CD4-positive, alpha-beta T cell treated with Interleukin-21 for 1 hour (primary cell): ENCODE data around the gene CCDC192.

Experiments used
- DNase-seq: peaks from one replicate; pipeline ENCODE4 v3.0.0-alpha.2; 2020

Gene CCDC192

DNA sequence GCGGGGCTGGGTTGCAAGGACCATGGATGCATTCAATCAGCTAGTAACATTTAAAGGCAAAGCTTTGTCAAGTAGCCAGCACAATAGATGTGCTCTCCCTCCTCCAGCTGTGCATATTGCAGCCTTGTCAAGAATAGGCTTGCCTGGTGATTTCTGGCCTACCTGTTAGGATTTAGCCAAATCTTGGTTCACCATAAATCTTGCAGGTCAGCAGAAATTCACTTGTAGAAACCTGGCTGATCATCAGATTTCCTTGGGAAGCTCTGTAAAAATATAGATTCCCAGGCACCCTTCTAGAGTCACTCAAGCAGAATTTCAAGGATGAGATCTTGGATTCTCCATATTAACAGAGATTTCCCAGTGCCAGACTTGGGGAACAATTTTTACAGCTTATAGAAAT lies 228.2 kb downstream of the CCDC192 start:
- no peak for DNase-seq

GRCh38 chr5:127933348-127933747 lies 230.2 kb downstream of the CCDC192 start:
- no peak for DNase-seq

DNA sequence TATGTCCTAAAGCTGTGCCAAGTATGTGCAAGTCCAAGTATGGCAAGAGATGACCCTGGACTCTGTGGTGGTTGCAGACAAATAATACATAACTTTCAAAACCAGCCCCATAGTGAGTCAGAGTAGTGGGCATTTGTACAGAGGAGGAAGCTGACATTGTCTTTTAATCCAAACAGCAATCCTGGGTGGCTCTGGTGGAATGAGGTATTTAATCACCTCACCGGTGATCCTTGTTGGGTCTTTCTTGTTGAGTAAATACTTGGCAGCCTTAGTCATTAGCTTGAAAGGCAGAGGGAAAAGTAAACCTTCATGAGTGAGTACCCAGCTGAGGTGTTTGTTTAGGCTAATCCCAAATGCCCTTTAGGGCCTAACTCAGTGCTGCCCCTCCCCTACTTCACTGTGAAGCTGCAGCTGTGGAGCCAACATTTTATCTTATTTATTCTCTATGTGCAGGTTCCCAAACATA lies 231.6 kb downstream of the CCDC192 start:
- no peak for DNase-seq

DNA sequence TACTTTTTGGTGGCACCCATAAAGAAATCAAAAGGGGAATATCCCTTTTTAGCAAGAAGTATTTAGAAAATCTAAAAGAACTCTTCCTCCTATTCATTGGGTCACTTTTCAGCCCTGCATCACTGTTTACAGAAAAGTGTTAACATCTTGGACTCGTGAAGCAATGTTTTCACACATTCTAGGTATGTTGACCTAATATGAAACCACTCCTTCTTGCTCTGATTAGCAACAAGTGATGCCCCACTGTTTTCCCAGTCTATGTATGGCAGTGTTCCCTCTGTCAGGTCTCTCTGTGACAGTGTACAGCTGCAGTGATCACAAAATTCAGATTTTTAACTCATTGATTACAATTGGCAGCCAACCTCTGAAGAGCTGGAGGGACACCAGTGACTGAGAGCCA lies 232.2 kb downstream of the CCDC192 start:
- DNase-seq, result no peak

GRCh38 chr5:127936439-127936972 lies 233.3 kb downstream of the CCDC192 start:
- peak; percentile 38 for DNase-seq

DNA sequence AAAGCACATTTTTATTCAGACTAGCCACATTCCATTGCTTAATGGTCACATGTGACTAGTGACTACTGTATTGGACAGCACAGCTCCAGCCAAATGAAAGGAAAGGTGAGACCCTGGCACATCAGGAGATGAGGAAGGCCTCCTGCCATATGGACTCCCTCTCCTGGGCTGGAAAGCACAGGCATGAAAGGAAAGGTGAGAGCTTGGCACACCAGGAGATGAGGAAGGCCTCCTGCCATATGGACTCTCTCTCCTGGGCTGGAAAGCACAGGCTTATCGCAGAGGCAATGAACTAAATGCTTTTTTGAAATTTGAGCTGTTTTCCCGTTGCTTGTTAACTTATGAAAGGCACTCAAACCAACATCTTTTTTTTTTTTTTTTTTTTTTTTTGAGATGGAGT lies 235.6 kb downstream of the CCDC192 start:
- no peak for DNase-seq

GRCh38 chr5:127940854-127941253 lies 237.7 kb downstream of the CCDC192 start:
- DNase-seq, result no peak

GRCh38 chr5:127941646-127942045 lies 238.5 kb downstream of the CCDC192 start:
- no peak for DNase-seq

DNA sequence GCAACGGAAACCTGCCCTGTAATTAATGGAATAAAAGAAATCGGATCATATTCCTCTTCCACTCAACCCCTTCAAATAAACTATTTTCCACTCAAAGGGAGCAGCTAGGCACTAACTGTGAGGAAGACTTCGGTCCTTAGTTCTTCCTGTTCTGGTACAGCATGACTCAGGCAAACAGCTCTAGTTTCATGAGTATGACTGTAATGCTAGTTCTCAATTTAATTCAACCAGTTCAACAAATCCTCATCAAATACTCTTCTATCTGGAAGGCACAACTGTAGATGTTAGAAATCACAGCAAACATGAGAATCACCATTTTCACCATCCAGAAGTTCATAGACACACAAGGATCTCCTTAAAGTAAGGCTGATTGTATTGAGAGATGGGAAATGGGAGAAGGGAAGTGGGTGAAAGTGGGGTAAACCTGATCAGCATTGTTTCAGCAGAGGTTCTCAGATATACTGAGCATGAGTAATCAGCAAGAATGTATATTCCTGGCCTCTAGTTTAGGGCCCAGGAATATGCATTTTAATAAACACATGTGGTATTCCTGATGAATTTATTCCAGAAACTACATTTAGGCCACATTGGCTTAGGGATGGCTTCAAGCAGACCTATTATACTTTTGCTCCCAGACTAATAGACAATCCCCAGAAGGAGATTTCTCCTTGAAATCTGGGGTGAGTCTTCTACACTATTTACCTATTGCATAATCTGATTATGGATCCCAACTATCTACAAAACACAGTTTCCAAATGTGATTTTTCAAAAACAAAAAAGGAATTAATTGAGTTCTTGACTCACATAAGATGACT lies 239.3 kb downstream of the CCDC192 start:
- no peak for DNase-seq

DNA sequence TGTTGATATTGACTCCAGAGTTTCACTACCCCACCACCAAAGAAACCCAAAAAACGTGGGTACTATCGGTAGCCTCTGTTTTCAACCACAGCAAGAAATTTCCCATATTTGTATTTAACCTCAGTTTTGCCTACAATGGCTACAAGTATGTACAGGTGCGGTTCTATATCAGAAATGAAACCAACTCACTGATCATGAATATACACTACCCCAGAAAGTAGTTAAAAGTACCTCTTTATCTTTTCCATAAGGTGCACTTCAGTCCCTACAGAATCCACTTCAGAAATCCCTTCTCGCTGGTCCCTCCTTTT lies 239.8 kb downstream of the CCDC192 start:
- no peak for DNase-seq

DNA sequence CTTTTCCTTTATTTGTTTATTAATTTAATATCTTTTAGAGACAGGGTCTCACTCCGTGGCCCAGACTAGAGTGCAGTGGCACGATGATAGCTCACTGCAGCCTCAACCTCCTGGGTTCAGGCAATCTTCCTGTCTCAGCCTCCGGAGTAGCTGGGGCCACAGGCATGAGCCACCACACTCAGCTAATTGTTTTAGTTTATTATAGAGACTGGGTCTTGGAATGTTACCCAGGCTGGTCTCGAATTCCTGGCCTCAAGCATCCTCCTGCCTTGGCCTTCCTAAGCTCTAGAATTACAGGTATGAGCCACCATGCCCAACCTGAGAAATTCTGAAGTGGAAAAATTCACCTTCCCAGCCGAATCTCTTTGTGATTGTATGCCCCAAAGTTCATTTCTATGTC lies 240.9 kb downstream of the CCDC192 start:
- no peak for DNase-seq

DNA sequence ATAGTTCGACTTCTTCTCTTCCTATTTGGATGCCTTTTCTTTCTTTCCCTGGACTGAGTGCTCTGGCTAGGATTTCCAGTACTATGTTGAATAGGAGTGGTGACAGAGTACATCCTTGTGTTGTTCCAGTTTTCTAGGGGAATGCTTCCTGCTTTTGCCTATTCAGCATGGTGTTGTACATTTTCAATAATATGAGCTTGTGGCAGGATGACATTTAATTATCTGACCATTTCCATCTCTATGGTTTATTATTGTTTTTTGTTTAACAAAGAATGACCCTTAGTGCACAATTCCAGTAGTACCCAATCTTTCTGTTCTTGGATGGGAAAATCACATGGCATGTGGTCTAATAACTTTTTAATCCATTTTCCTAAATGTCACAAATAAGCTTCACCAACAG lies 244.8 kb downstream of the CCDC192 start:
- no peak for DNase-seq

- no peak for DNase-seq
Measured at GRCh38 chr5:127950707-127951391, 247.7 kb downstream of the CCDC192 start.

- no peak for DNase-seq
Measured at GRCh38 chr5:127951791-127952190, 248.6 kb downstream of the CCDC192 start.

- DNase-seq, result no peak
Measured at GRCh38 chr5:127957183-127957582, 254.0 kb downstream of the CCDC192 start.

DNA sequence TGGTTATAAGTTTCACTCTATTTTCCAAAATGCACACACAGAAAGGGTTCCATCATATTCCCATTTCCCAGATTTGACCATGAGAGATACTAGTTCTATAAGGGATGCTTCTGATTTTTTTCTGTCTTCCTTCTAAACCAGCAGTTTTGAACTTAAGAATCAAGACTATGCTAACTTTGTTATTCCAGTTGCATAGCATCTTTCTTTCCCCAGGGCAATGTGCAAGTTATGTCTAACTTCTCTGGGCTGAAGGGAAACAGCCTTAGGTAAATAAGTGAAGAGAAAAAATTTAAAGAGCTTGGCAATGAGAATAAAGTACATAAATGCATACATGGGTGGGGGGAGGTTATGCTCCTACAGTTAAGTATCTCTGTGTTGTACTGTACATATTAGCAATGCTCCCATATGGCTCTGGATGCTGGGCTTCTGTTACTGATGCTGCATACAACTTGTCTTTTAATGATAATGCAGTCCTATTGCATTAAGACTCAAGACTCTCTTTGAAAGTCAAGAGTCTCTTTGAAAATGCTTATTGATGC lies 254.6 kb downstream of the CCDC192 start:
- no peak for DNase-seq

DNA sequence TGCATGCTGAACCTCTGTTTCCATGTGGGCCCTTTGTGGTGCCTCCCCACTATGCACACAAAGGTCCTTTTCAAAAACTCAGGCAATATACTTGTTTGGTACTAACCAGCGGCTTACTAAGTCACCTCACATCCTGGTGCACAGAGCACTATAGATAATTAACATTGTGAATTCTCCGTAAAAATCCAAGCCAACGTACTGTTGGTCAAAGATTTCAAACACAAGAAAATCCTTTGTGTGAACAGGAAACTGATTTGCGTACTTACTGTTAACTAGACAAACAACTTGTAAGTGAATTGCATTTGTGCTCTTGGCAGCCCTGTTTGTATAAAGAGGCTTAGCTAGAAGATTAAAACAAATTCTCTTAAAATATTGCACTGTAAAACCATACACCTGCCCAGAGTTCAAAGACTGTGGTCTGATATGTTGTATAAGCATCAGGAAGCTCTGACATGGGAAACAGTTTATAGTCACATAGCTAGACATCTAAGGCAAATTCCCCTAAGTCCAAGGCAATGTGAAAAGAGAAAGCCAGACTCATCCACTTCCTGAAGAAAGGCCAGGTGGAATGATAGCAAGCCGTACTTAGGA lies 255.3 kb downstream of the CCDC192 start:
- DNase-seq, result no peak

- no peak for DNase-seq
Measured at GRCh38 chr5:127959152-127959764, 256.1 kb downstream of the CCDC192 start.

DNA sequence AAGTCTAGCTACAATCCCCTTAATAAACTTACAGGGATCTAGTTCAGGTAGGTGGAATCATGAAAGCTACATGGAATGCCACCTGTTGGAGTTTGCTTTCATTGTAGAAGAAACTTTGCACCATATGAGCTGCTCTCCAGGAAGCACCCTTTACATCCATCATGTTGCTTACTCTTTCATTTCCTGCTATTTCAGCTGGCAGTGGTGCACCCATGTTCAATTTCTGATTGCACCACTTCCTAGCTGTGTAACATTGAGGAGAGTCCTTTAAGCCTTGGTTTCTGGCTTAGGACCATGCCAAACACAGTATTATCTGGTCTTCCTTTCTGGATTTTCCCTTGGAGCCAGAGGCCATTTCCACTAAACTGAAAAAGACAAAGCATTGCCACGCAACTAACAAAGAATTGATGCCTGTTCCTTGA lies 257.1 kb downstream of the CCDC192 start:
- no peak for DNase-seq

DNA sequence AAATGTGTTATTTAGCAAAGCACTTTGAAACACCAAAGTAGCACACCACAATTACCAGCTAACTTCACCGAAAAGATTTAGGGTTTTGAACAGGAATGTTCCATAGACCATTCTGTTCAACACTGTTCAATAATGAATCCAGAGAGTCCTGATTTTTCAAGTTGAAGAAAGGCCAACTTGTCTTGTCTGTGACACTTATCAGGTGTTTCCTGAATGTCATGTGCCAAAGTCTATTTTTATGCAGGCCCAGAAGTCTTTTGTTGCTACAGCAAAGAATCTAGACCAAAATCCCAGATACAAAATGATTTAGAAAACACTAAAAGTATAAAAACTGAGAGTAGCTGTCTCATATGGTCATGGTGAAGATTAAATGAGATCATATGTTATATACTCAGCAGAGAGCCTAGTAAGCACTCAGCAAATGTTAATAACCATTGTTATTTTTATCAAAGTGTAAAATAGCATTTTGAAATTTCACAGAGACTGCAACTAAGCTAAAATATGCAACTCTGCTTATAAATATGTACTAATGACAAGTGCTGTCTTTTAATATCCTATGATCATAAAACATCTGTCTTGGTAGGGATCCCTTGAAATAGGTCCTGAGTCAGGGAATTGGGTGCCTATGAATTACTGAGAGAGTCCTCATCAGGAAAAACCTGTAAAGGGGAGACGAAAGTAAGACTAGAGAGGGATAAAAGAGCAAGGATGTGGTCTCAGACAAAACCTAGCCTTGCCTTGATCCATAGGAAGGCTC lies 258.0 kb downstream of the CCDC192 start:
- no peak for DNase-seq

GRCh38 chr5:127961763-127962145 lies 258.6 kb downstream of the CCDC192 start:
- no peak for DNase-seq

DNA sequence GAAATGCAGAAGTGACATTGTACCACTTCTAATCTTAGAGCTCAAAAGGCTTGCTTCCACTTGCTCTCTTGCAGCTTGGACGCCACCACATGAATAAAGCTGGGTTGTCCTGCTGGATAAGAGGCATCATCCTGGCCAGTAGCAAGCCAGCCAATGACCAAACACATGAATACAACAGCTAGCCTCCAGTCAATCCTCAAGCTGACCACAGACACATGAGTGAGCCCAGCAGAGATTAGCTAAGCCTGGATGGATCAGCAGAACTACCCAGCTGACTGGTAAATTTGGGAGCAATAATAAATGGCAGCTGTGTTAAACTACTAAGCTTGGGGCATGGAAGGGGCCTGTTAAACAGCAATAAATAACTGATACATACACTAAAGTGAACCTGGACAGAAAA lies 259.3 kb downstream of the CCDC192 start:
- DNase-seq, result no peak
